GM21786 (cell line): ENCODE data around the gene RBM39.
"Not testable (repeated sequence)": the region's sequence is repeated elsewhere in the genome, so short reads cannot be mapped to it uniquely, and the experiment has no call there.

Source experiments
- ATAC-seq: cut with Tn5 transposase; IDR thresholded peaks from one replicate; pipeline ENCODE4 v1.9.1; 2021; ENCODE audit not compliant: unreplicated experiment

The RBM39 gene

GRCh38 chr20:35756404-35756803 lies 14.3 kb upstream of the RBM39 start:
- ATAC-seq, result no peak

DNA sequence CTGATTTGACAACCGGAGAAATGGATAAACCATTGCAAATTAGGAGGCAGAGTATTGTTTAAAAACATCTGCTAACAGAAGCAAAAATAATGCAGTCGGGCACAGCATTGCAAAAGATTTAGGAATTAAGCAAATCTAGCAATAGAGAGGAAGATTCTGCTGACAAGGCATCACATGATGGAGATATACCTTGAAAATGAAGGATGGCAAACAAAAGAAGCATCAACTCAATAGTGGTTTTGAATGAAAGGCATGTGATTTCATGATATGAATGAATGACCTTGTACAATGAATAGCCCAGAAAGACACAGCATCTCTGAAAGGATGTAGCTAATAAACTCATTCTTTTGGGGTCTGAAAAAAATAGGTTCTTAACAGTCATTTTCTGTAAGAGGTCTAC lies 8.6 kb upstream of the RBM39 start:
- no peak for ATAC-seq

DNA sequence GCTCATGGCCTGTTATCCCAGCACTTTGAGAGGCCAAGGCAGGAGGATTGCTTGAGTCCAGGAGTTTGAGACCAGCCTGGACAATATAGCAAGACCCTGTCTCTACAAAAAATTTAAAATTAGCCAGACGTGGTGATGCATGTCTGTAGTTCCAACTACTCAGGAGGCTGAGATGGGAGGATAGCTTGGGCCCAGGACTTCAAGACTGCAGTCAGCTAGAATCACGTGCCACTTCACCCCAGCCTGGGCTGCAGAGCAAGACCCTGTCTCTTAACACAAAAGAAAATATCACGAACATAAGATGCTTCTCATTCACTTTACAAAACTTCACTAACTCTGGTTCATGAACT lies 2.4 kb upstream of the RBM39 start:
- not testable (repeated sequence) for ATAC-seq

DNA sequence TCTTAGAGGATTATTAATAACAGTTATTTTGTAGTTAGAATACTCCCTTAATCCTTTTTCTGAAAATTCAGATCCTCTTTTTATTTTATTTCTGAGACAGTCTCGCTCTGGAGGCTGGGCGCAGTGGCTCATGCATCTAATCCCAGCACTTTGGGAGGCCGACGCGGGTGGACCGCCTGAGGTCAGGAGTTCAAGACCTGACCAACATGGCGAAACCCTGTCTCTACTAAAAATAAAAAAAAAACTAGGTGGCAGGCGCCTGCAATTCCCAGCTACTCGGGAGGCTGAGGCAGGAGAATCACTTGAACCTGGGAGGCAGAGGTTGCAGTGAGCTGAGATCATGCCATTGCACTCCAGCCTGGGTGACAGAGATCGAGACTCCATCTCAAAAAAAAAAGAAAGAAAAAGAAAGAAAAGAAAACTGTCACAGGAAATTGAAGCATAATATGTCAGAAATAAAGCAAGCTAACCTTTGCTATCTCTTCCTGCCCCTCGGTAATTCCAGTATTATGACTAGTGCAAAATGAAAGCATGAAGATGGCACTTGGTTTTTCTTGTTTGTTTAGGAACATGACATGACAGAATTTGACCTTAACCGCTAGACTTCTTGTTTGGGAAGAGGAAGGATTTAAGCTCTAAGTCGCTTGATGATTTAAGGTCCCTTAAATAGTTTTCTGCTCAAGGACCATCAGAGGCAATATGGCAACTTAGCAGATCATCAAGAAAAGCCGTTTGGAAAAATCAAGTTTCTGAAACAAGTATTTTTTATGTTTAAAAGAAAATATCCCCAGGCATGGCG lies 1.8 kb upstream of the RBM39 start:
- no peak for ATAC-seq

GRCh38 chr20:35742741-35743523 lies 872 bp upstream of the RBM39 start:
- ATAC-seq, result no peak

- ATAC-seq, result no peak
Observed at GRCh38 chr20:35739294-35740163, 2.5 kb downstream of the RBM39 start.

DNA sequence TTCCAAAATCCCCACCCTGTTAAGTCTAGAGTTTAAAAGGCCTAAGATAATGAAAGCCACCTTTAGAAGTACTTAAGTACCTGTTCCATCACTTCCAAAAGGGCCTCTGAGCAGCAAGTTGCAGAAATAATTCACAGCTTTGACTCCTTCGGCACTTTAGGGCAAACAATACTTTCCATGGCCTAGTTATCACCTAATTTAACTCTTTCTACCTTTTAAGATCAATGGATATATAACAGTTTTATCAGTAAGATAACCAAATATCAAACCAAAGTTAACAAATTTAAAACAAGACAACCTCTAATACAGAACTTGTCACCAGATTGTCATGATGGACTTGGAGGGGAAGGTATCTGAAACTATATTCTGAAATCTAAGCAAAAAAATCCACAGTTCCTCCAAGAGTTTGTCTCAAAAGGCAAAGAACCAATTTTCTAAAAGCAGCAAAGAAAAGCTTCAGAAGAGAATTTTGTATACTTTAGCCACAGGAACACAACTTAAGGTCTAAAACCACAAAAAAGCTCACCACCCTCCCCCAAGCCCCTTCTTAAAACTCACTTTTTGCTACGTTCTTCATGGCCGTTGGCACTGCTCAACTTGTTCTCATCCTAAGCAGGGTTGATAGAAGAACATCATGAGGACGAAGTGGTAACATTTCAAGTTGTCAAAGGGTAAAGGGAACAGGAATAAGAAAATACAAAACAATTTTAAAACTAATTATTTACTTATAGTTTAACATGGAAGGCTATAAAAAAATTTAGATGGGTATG lies 3.5 kb downstream of the RBM39 start:
- ATAC-seq, result no peak

GRCh38 chr20:35737865-35738333 lies 4.2 kb downstream of the RBM39 start:
- no peak for ATAC-seq

DNA sequence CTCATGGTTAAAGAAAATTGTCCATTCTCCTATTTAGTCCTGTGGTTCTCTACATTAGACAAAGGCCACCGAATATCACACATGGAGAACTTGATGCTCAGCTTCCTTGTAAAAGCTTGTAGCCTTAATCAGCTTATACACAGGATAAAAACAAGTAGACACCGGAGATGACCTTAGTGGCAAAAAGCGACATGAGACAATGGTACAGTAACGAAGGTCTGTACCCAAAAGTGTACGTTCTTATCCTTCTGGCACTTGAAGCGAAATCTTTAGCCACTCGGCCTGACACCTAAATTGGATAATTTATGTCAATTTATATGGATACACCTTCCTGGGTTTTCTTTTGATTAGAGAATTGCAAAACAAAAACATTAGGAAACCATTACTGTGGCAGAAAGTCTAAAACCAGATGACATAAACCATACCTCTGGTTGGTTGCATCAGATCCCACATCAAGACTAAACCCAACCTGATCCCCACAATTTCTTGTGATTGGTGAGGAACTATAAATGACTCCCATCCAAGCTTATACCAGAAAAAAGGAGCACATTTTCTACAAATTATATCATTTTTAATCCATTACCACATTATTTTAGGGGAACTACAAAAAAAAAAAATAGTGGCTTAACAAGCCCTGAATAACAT lies 6.1 kb downstream of the RBM39 start:
- no peak for ATAC-seq

GRCh38 chr20:35734777-35735649 lies 7.0 kb downstream of the RBM39 start:
- no peak for ATAC-seq

DNA sequence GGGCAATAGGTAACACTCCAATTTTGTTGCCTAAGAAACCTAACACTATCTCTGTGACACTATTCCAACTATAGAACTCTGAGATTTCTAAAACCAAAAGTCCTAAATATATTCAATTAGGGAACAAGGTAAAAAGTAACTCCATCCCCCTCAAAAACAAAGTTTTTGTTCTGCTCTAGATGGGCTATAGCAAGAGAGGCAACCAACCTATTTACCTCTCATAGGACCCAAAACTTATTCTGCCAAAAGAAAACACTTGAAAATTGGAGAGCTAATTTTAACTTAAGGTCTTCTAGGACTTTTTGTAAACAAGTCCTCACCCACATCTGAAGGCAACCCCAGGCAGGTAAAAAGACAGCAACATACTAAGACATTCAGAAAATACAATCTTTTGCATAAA lies 7.7 kb downstream of the RBM39 start:
- no peak for ATAC-seq

GRCh38 chr20:35732644-35732982 lies 9.4 kb downstream of the RBM39 start:
- no peak for ATAC-seq

GRCh38 chr20:35731862-35732643 lies 10.0 kb downstream of the RBM39 start:
- no peak for ATAC-seq

- ATAC-seq, result no peak
Observed at GRCh38 chr20:35731469-35731788, 10.6 kb downstream of the RBM39 start.

DNA sequence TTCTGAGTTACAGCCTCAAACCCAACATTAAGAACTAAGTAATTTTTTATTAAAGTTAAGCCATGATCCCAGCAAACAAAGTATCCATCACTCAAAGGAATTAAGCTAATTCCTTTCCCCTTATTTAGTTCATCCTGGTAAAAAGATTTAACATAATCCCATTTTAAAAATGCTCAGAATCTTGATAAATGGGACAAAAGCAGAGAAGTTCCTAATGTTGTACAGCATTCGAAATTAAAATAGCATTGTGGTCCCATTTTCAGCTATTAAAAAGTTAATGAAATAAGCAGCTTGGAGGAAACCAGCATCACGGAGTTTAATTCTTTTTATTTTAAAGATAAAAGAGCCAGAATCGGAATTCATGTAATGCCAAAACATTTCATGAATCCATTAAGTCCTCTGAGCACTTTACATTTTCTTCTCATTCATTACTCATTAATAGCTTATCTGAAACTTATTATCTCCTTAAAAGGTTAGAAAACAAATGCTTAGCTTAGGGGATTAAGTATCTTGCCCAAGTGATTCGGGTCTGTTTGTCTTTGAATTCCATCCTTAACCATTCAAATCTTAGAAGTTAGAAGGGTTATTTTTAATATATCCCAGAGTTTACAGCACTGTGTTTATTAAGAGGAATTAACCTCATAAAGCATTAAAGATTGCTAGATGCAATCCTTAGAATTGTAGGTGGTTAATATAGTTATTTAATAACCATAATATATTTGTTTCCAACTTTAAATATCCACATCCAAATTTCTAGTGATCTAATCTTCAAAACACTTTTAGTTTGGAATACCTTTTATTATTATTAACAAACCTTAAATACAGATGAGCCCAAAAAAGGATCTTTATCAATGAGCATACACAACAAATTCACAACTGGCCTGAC lies 11.2 kb downstream of the RBM39 start:
- ATAC-seq, result no peak

GRCh38 chr20:35729836-35730582 lies 12.1 kb downstream of the RBM39 start:
- no peak for ATAC-seq

DNA sequence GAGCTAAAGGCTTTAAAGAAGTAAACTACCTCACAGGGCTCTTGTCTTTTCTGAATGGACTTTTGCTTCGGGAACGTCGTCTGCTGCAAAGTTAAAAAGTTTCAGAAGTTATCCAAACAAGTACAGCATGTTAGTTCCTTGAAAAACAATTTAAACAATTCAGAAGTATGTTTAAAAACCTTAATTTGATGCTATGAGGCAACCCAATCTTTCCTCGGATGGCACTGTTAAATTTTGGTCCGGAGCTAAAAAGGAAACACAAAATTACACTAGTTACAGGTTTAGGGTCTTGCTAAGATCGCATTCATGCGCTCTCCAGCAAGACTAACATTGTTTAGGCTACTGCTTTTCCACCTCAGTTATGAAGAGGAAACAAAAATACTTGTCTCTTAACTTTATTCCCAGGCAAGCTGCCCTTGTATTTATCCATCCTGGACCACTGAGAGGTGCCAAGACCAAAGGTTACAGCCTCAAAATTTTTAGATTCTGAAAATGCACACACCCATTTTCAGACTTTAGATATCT lies 12.7 kb downstream of the RBM39 start:
- ATAC-seq, result no peak
